PC-3 (cell line): ENCODE results near the gene MEI1. TPM values are rescaled to one million over a fixed set of nuclear protein-coding genes. Genes with fewer than 3 reads are reported as not detected.
A peak's percentile ranks its signal among the peaks of the same experiment; 100 is the strongest.

ENCODE experiments used
- ATAC-seq: fragments of 200-7000 bp; cut with Tn5 transposase; 2 replicates; pipeline ENCODE4 v1.9.1; 2020; ENCODE audit warnings: mild to moderate bottlenecking, moderate library complexity
- BruUV-seq: library from RNA; stranded (reverse); fragments of 400-500 nt; replicated peaks from 2 replicates; lab custom pipeline; 2021; lab: Mats Ljungman, UMichigan
- CTCF ChIA-PET: fragments of 300-600 bp; sonication (Branson Sonifier 250); formaldehyde crosslinking; loops from one replicate; lab custom pipeline; 2022; ENCODE audit warnings: antibody characterized with exemption; lab: Charles Lee
- POLR2A ChIA-PET: fragments of 300-600 bp; sonication (Branson Sonifier 250); formaldehyde crosslinking; loops from one replicate; lab custom pipeline; 2022; ENCODE audit warnings: antibody characterized with exemption; ENCODE audit not compliant: unreplicated experiment; lab: Charles Lee
- DNase-seq: peaks from one replicate; pipeline ENCODE4 v3.0.0-alpha.2; 2015
- H2AFZ ChIP-seq: fragments of 300-600 bp; sonication (generic); 2 replicates; pipeline ENCODE4 v1.6.0; 2016; ENCODE audit warnings: antibody characterized with exemption, low read length
- H3F3A ChIP-seq: fragments of 300-600 bp; sonication (generic); one replicate; pipeline ENCODE4 v1.6.0; 2017; ENCODE audit warnings: antibody characterized with exemption, low read length, control low read depth, mild to moderate bottlenecking; ENCODE audit not compliant: unreplicated experiment
- H3K27ac ChIP-seq: fragments of 300-600 bp; sonication (generic); 2 replicates; pipeline ENCODE4 v1.5.1; 2016; ENCODE audit warnings: mild to moderate bottlenecking, low read length
- H3K27me3 ChIP-seq: fragments of 300-600 bp; sonication (generic); 2 replicates; pipeline ENCODE4 v1.6.1; 2016; ENCODE audit warnings: low read length, mixed read lengths
- H3K36me3 ChIP-seq: fragments of 300-600 bp; sonication (generic); 2 replicates; pipeline ENCODE4 v1.6.1; 2016; ENCODE audit warnings: low read depth, mixed run types, low read length, mixed read lengths
- H3K4me1 ChIP-seq: fragments of 300-600 bp; sonication (generic); 2 replicates; pipeline ENCODE4 v1.5.1; 2016; ENCODE audit warnings: low read length; ENCODE audit not compliant: insufficient read depth
- H3K4me2 ChIP-seq: fragments of 300-600 bp; sonication (generic); 2 replicates; pipeline ENCODE4 v1.6.0; 2016; ENCODE audit warnings: low read length
- H3K4me3 ChIP-seq: fragments of 300-600 bp; sonication (generic); 2 replicates; pipeline ENCODE4 v1.5.1; 2016; ENCODE audit warnings: mild to moderate bottlenecking, low read length, mixed read lengths
- H3K79me2 ChIP-seq: fragments of 300-600 bp; sonication (generic); 2 replicates; pipeline ENCODE4 v1.6.1; 2017; ENCODE audit warnings: low read length, mixed read lengths
- H3K9ac ChIP-seq: fragments of 300-600 bp; sonication (generic); 2 replicates; pipeline ENCODE4 v1.6.0; 2016; ENCODE audit warnings: mild to moderate bottlenecking, low read length
- H3K9me2 ChIP-seq: fragments of 300-600 bp; sonication (generic); replicated peaks from 2 replicates; pipeline ENCODE4 v1.6.1; 2016; ENCODE audit warnings: mixed run types, low read length, mixed read lengths
- H3K9me3 ChIP-seq: fragments of 300-600 bp; sonication (generic); 2 replicates; pipeline ENCODE4 v1.6.1; 2016; ENCODE audit warnings: low read length, mixed read lengths
- H4K20me1 ChIP-seq: fragments of 300-600 bp; sonication (generic); 2 replicates; pipeline ENCODE4 v1.6.1; 2016; ENCODE audit warnings: low read length, mixed read lengths
- CTCF ChIP-seq: fragments of 300-600 bp; sonication (generic); conservative IDR thresholded peaks from 2 replicates; pipeline ENCODE4 v1.5.1; 2017; ENCODE audit warnings: antibody characterized with exemption, low read depth, mild to moderate bottlenecking, low read length
- EZH2 ChIP-seq: fragments of 300-600 bp; sonication (generic); IDR thresholded peaks from one replicate; pipeline ENCODE4 v1.6.1; 2017; ENCODE audit warnings: antibody characterized with exemption, mild to moderate bottlenecking, low read length; ENCODE audit not compliant: unreplicated experiment
- EZH2phosphoT487 ChIP-seq: fragments of 300-600 bp; sonication (generic); IDR thresholded peaks from 2 replicates; pipeline ENCODE4 v1.6.1; 2018; ENCODE audit warnings: mild to moderate bottlenecking, antibody characterized with exemption, low read length, borderline replicate concordance
- intact Hi-C: fragments of 100-400 bp; cut with micrococcal nuclease; formaldehyde crosslinking; loops from 2 replicates; pipeline ENCODE4 v1.9.0; 2023
- total RNA-seq: library from RNA; depleted of rRNA; stranded (reverse); fragments of >200 nt; gene quantifications from 2 replicates; pipeline ENCODE4 v1.2.3, GENCODE V29; 2014

Gene MEI1
- total RNA-seq, 1 experiment from 2014 or later: 1.4 TPM

DNA sequence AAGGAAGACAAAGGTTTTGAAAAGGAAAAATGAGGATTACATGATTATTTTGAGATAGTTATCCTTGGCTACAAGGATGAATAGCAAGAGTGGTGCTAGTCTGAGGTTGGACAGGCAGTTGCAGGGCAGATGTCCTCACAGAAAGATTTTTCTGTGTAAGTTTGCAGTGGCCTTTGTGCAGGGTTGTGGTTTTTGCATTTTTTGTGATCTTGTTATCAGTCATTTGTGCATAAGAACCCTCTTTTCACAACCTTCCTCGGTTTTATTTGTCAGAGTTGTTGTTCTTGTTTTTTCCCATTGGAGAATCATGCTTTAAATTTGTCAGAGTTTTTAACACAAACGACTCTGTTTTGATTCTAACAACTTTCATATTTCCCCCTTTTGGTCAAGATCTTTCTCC is 102.6 kb downstream of the MEI1 start:
- H3K27me3 ChIP-seq: no peaks in the 10 kb centered on the region
- peaks cover 40% of the 10 kb centered on the region for H3K79me2 ChIP-seq
- intact Hi-C loops: loop anchor here (5.0 kb wide), 1 partner anchor 55 kb away; no protein-coding TSS in a partner anchor
- ChIA-PET CTCF (no interaction called here), POLR2A (no interaction called here)
- no peak overlapping the region for H3K27ac ChIP-seq
- no peaks in the 10 kb centered on the region for H3K9me2 ChIP-seq
- H3K36me3 ChIP-seq: no peaks in the 10 kb centered on the region
- TF ChIP-seq CTCF: no peak
- no peak for TF ChIP-seq EZH2
- no peak for TF ChIP-seq EZH2phosphoT487
- peak overlapping the region; percentile 97 for H3K4me3 ChIP-seq
- H3K9ac ChIP-seq: peak overlapping the region; percentile 75; the same call in 1 of the 2 replicates
- DNase-seq (peak; percentile 2), ATAC-seq (no peak)
- no peaks in the 10 kb centered on the region for H4K20me1 ChIP-seq
- H3F3A ChIP-seq: no peaks in the 10 kb centered on the region
- BruUV-seq: no TSS peak
- peaks cover 14% of the 10 kb centered on the region for H3K4me1 ChIP-seq
- H3K9me3 ChIP-seq: no peaks in the 10 kb centered on the region
- H3K4me2 ChIP-seq: peak overlapping the region; percentile 85
- no peak overlapping the region for H2AFZ ChIP-seq

GRCh38 chr22:41805639-41806038 is 106.3 kb downstream of the MEI1 start:
- no peak overlapping the region for H3K4me2 ChIP-seq
- H4K20me1 ChIP-seq: no peaks in the 10 kb centered on the region
- ATAC-seq: no peak
- intact Hi-C loops: no loop called here
- peaks cover 8% of the 10 kb centered on the region for H3K4me1 ChIP-seq
- peaks cover 40% of the 10 kb centered on the region for H3K79me2 ChIP-seq
- no peak for TF ChIP-seq EZH2phosphoT487
- TF ChIP-seq EZH2: no peak
- TF ChIP-seq CTCF: no peak
- no peaks in the 10 kb centered on the region for H3F3A ChIP-seq
- H3K27me3 ChIP-seq: no peaks in the 10 kb centered on the region
- no peak overlapping the region for H3K4me3 ChIP-seq
- POLR2A ChIA-PET: no interaction called here
- DNase-seq: no peak
- no peak overlapping the region for H3K27ac ChIP-seq
- H2AFZ ChIP-seq: no peak overlapping the region
- no peaks in the 10 kb centered on the region for H3K36me3 ChIP-seq
- no peaks in the 10 kb centered on the region for H3K9me3 ChIP-seq
- CTCF ChIA-PET: no interaction called here
- H3K9me2 ChIP-seq: no peaks in the 10 kb centered on the region
- no peak overlapping the region for H3K9ac ChIP-seq
- BruUV-seq: no TSS peak

- no peaks in the 10 kb centered on the region for H3K27me3 ChIP-seq
- H3K4me2 ChIP-seq: no peak overlapping the region
- TF ChIP-seq EZH2phosphoT487 (no peak), CTCF (no peak), EZH2 (no peak)
- H3K36me3 ChIP-seq: no peaks in the 10 kb centered on the region
- ChIA-PET CTCF (no interaction called here), POLR2A (interaction anchor here (0.6 kb wide), 1 partner anchor 10 kb away, joined by 5 read pairs; no protein-coding TSS in a partner anchor)
- H2AFZ ChIP-seq: no peak overlapping the region
- H3K4me3 ChIP-seq: no peak overlapping the region
- H3K9me3 ChIP-seq: no peaks in the 10 kb centered on the region
- DNase-seq (no peak), ATAC-seq (no peak)
- peaks cover 17% of the 10 kb centered on the region; the same call in 1 of the 2 replicates for H3K79me2 ChIP-seq
- no peak overlapping the region for H3K27ac ChIP-seq
- H3F3A ChIP-seq: no peaks in the 10 kb centered on the region
- BruUV-seq: no TSS peak
- no peaks in the 10 kb centered on the region for H3K4me1 ChIP-seq
- no peaks in the 10 kb centered on the region for H4K20me1 ChIP-seq
- no peak overlapping the region for H3K9ac ChIP-seq
- H3K9me2 ChIP-seq: no peaks in the 10 kb centered on the region
- intact Hi-C loops: no loop called here
Measured at GRCh38 chr22:41808400-41808799, 109.1 kb downstream of the MEI1 start.
